Dermis blood vessel endothelial cell (primary cell): ENCODE measurements around the gene STAT6. TPM values are rescaled to one million over a fixed set of nuclear protein-coding genes. Genes with fewer than 3 reads are reported as not detected.
"Not testable (repeated sequence)": the region's sequence is repeated elsewhere in the genome, so short reads cannot be mapped to it uniquely, and the experiment has no call there.

Source experiments
- DNase-seq: peaks from one replicate; pipeline ENCODE4 v3.0.0; 2010
- total RNA-seq: library from RNA; depleted of rRNA; stranded (reverse); fragments of >200 nt; gene quantifications from 2 replicates; pipeline ENCODE4 v1.2.3, GENCODE V29; 2014

The STAT6 gene
- total RNA-seq, 1 donor from 2014 or later = 40.5 TPM

GRCh38 chr12:57126061-57126460 lies 14.9 kb upstream of the STAT6 start:
- DNase-seq = no peak

DNA sequence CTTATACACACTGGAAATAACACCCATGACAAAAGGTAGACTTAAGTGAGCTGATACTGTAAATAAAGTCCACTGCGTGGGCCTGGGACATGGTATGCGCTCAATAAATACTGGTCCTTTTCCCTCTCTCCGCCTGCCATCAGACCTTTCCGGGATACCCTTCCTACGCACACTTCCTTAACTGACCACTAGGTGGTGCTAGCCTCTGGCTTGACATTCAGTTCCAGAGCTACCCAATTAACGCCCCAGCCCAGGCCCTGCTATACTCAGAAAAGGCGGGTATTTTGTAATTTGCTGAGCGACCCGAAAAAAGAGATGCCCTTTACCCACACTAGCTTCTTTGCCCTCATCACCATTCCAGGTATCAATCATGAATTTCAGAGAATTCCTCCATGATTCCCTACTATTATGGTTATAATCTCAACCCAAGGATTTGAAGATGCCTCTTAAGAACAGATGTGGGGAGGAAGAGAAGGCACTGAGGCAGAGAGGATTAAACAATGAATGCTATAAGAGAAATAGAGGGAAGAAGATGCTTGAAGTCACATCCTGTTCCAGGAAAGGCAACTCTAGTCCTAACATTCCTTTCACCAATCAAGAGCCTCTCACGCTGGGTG lies 13.2 kb upstream of the STAT6 start:
- DNase-seq = peak; percentile 83

GRCh38 chr12:57123813-57124212 lies 12.7 kb upstream of the STAT6 start:
- DNase-seq = no peak

DNA sequence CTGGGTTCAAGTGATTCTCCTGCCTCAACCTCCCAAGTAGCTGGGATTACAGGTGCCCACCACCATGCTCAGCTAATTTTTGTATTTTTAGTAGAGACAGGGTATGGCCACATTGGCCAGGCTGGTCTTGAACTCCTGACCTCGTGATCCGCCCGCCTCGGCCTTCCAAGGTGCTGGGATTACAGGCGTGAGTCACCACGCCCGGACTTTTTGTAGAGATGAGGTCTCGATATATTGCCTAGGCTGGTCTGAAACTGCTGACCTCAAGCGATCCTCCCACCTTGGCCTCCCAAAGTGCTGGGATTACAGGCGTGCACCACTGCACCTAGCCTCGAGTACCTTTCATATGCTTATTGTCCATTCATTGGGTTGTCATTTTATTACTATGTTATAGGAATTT lies 9.6 kb upstream of the STAT6 start:
- not testable (repeated sequence) for DNase-seq

DNA sequence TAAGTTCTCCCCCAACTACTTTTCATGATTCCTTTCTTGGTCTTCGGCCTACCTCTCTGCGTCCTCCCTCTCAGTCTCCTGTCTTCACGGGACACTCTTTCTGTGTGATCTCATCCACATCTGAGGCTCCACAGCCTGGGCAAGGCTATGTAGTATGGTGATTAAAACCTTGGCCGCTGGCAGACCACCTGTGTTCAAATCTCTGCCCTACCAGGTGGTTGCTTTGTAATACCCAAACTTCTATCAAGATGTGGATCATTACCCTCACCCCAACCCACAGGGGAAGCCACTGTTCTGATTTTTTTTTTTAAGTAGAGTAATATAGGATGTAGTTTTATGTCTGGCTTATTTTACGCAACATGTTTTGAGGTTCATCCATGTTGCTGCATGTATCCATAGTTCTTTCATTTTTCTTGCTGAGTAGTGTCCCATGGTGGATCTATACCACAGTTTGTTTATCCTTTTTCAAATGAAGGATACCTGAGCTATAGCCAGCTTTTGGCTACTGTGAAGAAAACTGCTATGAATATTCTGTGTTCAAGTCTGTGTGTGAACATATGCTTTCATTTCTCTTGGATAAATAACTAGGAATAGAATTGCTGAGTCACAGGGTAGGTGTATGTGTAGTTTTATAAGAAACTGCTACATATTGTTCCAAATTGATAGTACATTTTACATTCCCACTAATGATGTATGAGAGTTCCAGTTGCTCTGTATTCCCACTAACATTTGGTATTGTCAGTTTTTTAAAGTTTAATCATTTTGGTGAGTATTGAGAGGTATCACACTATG lies 8.3 kb upstream of the STAT6 start:
- no peak for DNase-seq

GRCh38 chr12:57118711-57119271 lies 7.6 kb upstream of the STAT6 start:
- DNase-seq = peak; percentile 16

DNA sequence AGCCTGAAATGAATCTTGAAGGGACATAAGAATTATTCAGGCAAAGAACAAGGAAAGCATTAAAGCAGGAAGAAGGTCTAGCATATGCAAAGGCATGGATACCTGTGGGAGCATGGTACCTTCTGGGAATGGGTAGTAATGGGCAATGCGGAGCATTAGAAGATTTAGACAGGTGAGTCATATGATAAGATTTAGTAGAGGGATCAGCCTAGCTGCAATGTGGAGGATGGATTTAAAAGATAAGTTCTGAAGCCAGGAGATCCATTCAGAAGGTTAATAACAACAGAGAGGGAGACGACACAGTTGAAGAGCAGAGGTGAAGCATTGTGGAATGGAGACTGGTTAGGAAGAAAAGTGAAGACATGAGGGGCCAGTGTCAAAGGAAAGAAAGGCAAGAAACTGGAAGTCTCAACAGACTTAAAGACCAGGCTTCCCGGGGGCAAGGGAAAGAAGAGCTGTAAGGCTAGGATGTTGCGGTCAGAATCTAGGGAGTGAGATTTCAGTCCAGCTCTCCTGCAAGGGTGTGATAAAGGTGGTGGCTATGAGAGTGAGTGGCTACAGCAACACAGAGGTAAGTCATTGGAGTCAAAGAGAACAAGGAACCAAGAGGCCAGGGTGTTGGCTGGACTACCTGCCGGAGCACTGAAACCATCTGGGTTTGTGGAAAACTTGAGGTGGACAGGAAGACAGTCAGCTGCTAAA lies 5.6 kb upstream of the STAT6 start:
- DNase-seq = no peak

DNA sequence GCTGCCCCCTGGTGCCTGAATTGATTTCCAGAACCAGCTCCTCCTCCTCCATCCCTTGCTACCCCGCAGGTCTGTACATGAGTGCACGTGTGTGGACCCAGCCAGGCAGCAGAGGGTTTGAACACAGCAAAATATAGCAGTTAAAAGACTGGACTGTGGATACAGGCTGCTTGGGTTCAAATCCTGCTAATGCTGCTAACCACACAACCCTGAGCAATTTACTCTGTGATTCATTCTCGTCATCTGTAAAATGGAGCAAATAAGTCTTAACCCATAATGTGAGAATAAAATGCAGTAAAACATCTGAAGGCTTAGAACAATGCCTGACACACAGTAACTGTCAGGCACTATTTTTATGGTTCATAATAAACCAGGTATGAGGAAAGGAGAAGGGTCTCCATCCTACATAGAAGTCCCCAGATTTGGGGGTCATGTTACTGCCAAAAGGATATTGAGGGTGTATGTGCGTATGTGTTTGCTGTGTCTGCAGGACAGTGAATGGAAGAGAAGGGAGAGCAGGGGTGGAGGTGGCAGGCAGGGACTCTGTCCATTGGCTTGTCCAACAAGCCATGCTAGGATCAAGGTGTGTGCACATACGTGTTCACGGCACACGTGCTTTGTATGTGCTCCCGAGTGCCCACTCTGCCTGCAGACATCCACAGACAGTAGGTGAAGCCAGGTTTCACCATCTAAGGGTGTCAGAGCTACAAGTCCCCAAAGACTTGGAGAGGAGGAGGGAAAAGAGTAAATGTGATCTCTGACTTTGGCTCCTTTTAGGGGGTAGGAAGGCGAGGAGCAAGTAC lies 1.5 kb upstream of the STAT6 start:
- no peak for DNase-seq

DNA sequence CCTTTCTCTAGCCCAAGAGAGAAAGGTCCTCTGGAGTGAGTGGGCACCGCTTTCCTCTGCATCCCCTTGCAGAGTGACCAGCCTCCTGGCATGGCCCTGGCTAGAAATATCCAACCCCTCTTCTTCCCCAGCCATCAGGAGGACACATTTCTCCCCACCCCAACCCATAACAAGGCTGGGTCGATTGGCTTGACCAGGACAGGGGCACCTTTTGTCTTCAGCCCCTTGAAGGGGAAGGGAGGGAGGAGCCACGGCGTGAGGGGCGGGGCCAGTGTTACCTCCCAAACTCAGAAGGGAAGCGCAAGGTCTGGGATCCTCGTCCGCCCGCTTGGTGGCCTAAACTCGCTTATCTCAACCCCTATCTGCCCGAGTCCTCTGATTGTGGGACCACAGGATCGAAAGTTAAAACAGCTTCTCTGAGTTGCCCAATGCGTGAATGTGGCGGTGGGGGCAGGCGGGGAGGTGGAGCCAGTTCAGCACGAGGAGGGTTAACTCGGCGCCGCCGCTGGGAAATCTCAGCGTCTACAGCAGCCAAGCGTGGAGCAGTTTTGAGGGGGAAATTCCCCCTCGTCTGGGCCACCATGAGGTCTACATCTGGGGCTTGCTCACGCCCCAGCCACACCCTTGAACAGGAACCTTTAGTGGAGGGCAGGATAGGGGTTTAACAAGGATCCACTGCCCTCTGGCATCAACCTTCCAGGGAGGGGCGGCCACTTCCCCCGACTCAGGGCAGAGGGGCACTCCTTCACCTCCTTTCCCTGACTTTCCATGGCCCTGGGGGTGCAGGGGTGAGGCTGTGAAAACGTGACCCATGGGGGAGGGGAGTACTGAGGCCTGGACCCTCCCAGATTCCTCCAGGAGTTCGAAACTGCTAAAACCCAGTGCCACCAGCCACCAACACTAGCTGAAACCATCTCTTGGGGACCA lies 795 bp downstream of the STAT6 start:
- peak; percentile 54 for DNase-seq

GRCh38 chr12:57109207-57110103 lies 1.7 kb downstream of the STAT6 start:
- no peak for DNase-seq

DNA sequence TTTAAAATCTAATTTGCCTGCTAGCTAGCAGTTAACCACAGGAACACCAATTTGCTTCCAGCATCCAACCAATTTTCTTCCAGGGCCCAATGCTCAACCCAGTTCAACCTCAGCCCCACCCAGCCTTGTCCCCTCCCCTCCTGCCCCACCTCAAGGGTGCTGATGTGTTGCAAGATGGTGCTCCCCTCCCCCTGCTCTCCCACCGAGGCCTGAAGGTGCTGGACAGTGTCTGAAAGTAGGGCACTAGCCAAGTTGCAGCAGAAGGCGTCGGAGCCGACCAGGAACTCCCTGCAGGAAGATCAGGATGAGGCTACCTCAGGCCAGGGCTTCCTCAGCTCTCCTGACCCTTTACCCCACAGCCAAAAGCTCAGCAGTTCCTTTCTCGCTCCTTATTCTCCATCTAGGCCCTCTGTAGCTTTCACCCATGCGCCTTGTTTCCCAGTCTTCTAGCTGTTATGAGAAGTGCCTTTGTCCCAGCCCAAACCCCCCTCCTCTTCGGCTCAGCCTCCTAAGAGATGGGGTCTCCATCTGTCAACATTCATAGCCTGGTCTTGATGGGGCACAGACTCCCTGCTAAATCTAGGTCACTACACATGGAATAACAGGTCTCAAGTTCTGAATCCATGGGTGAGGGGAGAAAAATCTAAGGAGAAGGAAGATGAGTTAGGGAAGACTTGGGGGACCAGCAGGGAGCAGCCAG lies 3.6 kb downstream of the STAT6 start:
- no peak for DNase-seq

DNA sequence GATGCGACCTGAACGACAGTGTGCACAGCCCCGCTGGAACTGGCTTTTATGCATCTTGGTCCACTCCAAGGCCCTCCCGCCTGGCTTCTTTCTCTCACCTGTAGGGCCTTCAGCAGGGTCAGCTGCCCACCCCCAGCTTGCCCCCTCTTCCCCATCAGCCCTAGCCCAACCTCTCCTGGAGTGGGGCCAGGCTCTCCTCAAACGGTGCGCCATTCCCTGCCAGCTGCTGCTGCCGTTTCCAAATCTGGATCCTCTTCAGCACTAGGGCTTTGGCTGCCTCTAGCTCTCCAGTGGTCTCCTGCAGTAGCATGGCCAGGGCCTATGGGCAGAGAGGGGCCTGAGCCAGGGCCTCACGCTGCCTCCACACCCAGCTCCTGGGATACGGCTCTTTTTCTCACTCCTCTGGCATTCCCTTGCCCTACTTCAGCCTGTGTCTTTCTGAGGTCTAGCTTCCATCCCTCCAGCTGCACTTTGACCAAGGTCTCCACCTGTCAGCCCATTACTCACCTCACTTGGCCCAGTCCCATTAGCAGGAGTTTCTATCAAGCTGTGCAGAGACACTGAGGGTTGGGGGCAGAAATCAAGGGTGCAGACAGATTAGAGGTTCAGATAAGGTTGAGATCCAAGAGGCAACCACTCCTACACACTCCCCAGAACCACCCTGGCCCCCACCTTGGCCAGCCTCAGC lies 5.0 kb downstream of the STAT6 start:
- no peak for DNase-seq

DNA sequence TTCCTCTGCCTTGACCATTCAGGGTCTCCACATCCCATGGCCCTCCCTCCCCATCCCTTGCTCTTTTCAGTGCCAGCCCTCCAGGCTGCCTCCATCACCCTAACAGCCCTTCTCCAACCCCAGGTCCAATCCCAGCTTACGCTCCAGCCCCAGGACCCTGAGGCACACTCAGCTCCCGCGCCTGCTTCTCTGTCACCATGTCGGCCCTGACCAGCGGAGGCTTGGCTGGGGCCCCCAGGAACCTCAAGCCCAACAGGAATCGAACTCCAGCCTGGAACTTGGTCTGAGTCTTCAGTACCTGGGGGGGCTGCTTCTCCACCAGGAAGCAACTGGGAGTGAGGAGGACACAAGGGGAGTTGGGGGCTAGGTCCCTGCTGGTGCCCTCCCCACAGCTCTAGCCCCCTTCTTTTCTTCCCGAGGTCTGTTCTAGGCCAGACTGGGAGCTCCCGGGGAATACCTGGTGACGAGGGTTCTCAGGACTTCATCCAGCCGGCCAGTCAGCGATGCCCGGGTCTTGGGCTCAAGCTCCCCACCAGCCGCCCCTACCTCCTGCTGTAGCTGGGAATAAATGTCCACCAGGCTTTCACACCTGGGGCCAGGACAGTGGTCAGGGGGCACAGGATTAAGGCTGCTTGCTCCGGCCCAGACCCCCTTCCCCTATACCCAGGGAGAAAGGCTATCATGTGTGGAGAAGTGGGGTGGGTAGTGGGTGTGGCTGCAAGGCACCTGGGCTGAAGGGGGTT lies 6.0 kb downstream of the STAT6 start:
- no peak for DNase-seq

DNA sequence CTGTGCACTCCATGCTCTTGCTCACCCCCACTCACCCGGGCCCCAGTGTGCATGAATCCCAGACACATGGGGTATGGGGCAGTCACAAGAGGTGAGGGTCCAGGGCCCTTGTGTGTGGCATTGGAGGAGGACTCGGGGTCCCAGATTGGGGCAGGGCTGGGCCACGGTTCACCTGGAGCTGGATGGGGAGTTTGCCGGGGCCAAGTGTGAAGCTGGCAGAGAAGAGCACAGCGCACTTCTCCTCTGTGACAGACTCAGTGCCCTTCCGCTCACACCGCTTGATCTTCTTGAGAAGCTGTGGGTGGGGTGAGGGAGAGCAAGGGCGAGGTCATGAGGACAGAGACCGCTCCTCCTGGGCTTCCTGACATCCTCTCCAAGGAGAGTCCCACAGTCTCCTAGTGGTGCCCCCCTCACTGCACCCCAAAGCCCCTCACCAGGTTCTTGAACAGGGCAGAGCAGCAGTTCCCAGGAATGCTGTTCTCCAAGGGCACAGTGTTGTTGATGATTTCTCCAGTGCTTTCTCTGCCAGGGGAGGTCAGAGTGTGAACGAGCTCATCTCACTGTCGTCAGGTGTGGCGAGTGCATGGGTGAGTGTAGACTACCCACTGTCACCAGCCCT lies 6.8 kb downstream of the STAT6 start:
- DNase-seq = no peak

DNA sequence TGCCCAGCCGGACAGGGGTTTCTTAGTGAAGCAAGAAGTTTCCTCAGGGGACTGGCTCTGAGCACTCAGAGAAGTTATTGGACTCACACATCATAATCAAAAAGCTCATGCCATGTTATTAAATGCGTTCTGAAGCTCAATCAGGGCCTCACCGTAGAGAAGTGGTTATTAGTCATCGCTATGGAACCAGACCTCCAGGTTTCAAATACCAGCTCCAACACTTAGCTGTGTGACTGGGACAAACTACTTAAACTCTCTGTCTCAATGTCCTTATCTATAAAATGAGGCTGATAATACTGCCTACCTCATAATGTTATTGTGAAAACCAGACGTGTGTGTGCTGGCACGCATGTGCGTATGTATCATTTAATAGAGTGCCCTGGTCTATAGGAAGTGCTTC lies 7.3 kb downstream of the STAT6 start:
- no peak for DNase-seq

- DNase-seq = no peak
Measured at GRCh38 chr12:57101892-57102695, 9.1 kb downstream of the STAT6 start.

- no peak for DNase-seq
Measured at GRCh38 chr12:57099766-57100165, 11.4 kb downstream of the STAT6 start.
